NCI-H1048 (cell line): ENCODE results near the gene KCNQ5.
A peak's percentile ranks its signal among the peaks of the same experiment; 100 is the strongest.

Experiments used
- DNase-seq: peaks from one replicate; lab custom pipeline; 2025; lab: John Stamatoyannopoulos, UW

KCNQ5 gene

DNA sequence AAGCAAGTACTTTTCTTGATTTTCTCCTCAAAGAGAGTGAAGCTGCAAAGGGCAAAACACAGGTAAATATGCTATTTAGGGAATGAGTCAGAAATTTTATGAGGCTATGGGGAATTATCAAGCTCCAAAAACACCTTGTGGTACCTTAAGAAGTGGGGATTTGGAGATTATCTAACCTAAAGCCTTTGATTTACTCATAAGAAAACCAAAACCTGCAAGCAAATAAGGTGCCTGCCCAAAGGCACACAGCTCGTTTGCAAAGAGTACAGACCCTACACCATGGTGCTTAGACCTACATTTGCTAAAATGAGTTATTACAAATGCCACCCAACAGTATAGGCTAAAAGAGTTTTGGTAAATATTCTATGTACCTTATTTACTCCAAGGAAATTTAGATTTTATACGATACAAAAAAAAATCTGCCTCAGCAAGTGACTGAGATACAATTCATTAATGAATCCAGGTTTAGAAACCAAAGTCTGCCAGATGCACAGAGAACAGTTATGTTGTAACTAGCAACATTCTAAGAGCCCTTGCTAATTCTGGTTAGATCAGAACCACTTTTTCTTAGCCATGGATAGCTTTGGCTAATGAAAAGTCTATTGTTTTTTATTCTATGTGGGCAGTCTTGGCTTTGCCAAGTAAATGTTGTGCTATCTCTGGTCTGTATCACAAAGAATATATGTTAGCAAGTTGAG is 501.9 kb downstream of the KCNQ5 start:
- no peak for DNase-seq

DNA sequence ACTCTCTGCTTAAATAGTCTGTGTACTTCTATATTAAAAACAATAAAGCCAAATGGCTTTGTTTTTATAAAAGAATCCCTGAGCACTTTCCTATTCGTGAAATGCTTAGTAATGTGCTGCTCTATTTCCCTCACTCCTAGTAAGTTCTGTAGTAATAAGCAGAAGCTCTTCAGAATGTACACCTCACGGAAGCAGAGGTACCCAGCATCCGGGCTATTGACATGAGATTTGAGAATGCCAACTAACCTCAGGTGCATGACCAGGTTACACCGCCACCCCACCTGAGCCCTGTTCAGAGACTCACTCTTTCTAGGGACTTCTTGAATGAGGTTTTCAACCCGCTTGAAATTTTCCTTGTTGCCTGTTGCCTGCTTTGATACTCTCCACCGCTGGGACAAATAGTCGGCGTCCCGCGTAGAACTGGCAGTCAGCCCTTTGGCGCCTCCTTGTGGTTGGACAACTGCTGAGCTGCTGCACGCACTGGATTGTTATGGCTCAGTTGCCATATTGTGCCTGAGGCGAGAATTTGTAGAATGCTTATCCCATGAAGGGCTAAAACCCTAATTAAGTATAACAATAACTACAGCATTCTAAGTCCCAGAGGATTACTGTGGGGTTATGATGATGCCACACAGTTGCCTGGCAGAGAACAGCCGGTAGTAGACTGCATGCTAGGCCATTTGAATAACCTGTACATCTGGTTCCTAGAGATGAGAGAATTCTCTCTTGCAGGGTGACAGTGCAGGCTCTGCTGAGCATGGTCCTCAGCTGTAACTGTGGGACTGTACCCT is 508.0 kb downstream of the KCNQ5 start:
- DNase-seq, result peak; percentile 87

DNA sequence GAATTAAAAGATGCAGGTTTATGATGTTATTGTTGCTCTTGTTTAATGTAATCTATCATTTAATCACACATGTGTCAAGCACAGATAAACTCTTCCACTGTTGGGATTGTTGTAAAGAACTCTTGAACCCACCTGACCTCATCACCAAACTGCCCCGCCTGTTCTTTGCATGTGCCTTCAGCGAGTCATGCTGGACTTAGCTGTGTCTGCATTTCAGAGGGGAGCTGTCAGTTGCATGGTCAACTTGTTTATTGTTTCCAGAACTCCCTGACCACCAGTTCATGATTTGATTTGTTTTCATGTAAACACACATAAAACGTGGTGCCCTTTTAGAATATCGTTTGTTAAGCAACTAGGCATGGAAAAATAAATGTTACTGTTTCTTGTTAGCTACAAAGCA is 509.8 kb downstream of the KCNQ5 start:
- DNase-seq, result no peak

DNA sequence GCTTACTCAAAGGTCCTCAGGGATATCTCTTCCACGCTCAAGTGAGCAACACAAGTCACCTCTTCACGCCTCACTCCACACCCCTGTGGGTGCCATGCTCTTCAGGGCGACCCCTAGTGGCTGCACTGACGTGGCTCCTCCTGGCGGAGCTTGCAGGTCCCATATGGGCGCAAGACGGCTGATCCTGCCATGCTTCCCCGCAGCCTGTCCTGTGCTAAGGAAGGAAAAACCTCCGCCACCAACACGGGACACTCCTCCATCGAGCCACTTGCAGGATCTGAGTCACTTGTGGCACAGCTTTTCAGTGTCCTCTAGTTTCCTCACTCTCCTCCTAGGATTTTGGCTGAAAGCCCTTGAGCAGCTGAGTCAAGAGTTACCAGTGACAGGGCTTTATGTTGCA is 512.7 kb downstream of the KCNQ5 start:
- DNase-seq, result no peak

DNA sequence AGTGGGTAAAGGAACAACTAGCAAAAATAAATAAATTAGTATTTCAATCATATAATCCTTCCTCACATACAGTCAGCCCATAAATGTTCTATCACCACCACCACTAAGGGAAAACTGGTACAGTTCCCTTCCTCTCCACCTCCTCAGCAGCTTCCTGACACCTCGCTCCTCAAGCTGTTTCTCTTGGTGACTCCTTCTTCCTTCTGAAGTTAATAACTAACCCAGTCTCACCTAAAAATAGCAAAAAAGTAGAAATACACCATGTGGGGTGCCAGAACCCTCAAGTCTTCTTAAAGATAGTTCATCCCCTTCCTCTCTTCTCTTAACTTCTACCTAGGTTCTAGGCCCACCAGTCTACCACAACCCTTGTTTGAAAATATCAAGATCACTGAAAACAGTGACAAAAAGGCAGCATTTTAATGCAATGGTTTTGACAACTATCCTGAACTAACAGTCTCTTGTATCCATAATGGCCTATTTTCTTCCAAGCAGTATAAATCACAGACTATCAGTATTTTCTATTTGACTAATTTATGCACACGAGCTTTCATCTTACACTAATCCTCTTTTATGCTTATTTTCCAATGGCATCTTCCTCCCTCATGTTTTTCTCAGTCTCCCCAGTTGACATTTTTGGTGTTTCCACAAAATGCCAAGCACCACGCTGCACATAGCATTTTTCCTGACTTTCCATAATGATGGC is 518.0 kb downstream of the KCNQ5 start:
- no peak for DNase-seq

DNA sequence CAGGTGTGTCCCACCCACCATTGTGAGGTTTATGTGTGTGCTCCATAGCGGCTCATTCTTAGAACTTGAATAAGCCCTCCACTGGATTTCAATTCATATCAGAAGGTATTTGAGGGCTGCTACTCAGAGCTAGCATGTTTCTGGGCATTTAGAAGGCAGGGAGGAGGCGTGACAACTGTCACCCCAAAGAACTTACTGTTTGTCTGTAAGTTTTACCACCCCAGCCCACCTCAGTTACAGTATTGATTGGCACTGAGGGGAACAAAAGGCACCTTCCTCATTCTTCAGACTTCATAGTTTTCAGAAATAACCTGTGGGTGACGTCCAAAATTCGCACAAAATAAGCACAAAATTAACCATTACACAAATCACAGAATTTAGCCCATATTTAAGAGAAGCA is 521.7 kb downstream of the KCNQ5 start:
- DNase-seq, result no peak

DNA sequence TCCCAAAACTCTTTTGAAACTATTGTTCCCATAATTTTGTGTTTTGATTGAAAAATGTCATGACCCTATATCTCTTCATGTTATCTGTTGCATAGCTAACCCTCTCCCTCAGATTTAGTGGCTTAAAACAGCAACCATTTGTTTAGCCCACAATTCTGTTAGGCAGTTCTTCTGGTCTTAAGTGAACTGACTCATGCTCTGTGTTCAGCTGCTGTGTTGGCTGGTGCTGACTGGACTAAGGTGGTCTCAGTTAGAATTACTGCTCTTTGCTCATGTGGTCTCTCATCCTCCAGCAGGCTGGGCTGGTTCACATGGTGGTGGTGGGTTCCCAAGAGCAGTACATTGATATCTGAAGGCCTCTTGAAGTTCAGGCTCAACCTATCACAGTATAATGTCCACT is 522.7 kb downstream of the KCNQ5 start:
- no peak for DNase-seq

DNA sequence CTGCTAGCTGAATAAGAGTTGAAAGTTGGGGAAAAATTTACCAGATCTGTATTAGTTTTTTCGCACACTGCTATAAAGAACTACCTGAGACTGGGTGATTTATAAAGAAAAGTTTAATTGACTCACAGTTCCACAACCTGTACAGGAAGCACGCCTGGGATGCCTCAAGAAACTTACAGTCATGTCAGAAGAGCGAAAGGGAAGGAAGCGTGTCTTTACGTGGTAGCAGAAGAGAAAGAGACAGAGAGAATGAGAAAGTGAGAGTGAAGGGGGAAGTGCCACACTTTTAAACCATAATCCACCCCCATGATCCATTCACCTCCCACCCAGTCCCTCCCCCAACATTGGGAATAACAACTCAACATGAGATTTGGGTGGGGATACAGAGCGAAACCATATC is 523.8 kb downstream of the KCNQ5 start:
- DNase-seq, result no peak

DNA sequence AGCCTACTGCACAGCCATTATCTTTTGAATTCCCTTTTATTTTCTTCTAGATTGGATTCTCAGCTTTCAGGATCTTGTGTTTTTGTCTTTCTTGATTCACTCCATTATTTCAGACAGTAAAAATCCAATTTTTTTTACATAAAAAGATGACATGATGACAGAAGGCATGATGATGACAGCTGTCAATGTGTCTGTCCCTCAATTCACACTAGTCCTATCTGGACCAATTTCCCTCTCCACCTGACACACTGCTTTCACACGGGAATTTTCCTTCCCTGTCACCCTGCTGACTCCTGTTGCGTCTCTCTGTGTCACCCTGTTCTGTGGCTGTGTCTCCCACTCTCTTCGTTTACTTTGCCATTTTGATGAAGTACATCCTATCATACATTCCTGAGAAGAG is 529.9 kb downstream of the KCNQ5 start:
- no peak for DNase-seq

DNA sequence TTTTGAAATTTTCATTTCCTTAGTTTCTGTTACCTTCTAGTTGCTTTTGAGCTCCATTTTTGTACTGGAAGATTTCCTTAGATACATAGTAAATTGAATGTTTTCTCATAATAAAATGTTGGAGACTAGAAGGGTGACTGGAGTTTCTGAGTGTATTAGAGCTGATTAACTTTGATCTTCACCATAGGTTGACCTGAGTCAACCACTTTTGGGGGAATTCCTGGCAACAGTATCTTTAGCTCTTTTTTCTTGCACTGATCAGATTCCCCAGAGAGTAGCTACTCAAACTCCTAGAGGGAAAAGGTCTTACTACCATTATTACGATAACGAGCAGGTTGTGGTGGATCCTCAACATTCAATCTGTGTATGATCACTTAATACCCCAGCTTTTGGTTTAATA is 530.7 kb downstream of the KCNQ5 start:
- DNase-seq, result no peak

DNA sequence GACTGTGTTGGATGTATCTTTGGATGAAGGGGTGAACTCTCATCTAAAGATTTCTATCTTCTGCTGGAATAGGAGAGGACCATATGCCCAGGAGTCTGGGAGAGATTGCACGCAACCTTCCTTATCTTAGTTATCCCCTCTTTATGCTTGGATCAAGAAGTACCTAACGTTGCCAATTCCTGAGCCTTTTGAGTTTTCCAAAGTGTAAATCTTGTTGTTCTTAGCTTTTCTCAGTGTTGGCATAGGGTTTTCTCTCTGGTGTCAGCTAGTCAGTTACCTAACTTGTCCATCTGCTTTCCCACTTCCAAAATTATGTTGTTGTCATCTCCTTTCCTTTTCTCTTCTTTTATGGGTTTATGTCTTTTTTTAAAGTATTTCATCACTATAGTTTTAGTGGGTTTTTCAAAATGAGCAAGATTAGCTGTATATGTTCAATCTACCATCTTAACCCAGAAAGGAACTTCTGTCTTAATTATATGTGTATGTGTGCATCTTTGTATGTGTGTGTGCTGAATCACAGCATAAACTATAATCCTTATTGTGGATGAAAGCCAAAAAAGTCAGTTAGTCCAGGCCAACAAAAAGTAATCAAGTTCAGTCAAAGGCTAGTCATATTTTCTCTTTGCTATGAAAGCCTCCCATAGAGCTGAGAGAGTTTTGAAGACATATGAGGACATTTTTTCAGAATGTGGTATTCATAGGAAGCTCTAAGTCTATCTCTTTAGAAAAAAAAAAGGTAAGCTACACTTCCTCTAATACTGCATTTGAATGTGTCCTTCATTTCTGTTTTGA is 531.3 kb downstream of the KCNQ5 start:
- DNase-seq, result no peak

DNA sequence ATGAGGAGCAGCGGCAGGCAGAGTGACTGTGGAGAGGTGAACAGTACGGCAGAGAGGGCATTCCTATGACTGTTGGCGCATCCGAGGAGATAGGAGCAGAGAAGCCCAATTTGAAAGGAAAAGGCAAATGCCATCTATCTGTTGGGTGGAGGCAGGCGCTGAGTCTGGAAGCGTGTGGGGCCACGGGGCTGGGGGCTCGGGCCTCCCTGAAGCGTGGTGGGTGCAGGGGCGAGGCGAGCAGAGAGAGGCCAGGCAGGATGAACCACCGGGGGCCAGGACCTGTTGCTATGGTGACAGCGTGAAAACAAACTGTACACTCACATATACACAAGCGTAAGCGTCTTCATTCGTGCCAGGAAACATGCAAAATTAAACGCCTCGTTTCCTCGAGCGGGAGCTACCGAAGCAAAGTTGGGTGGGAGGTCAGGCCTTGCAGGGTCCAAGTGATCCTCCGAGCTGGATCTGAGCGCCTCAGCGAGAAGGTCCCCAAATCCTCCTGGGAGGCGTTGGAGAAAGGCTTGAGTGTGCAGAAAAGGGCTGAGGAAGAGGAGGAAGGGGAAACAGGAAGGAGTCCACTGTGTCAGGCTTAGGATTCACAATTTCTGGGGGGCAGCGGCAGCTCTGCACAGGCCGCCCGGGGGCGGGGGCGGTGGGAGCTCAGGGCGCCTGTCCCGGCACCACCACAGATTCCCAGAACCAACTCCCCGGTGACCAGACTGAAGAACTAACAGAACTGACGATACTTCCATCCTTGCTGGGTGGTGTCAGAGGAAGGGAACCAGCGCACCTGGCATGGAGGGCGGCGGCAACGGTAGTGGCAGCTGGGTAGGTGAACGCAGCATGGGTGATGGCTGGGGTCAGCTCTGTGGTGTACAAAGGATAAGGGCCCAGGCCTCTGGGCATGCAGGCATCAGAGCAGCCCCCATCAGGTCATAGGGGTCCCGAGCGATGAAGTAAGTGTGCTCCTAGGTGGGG is 535.2 kb downstream of the KCNQ5 start:
- no peak for DNase-seq

DNA sequence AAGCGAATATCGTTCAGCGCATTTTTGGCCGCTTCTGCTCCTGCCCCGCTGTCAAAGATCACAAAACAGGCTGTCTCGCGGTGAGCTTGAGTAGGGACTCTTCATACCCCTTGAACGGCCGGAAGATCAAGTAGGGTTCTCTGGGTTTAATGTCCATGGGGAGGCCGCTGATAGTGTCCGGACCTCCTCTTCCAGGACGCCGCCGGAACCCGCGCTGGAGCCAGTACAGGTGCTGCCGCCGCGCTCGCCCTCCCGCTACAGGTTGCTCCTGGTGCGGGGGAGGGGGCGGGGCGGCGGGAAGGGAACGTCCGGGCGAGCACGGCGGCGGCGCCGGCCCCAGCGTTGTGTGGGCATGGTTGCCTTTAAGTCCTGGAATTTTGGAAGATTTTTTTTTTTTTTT is 536.0 kb downstream of the KCNQ5 start:
- DNase-seq, result no peak

DNA sequence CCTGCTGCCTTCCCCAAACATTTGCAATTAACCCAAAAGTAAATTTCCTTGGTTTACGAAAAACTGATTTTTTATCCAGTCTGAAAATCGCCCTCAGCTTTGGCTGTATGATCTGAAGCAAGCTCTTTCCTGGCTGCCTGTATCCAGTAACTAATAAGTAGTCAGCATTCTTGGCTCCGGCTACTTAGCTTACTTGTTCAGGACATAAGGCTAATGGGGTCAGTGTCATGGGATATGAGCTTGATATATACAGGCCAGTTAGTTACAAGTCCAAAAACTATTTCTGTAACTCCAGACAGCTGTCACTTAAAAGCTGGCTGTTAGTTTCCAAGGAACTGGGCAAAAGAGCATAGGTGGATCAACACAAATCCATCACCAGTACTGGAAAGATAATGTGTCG is 547.2 kb downstream of the KCNQ5 start:
- no peak for DNase-seq

DNA sequence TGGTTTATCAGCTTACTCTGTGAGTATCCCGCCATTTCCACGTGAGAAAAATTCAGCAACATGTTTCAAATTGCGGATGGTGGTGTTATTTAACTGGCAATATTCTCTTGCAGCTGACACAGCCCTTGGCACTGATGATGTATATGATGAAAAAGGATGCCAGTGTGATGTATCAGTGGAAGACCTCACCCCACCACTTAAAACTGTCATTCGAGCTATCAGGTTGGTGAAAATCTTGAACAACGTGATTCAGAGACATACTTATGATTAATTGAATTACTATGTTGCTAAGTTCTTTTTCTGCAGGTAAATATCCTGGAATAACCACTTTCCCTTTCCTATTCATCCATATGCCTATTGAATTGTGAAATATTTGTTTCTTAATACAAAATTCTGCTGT is 547.8 kb downstream of the KCNQ5 start:
- DNase-seq, result no peak

DNA sequence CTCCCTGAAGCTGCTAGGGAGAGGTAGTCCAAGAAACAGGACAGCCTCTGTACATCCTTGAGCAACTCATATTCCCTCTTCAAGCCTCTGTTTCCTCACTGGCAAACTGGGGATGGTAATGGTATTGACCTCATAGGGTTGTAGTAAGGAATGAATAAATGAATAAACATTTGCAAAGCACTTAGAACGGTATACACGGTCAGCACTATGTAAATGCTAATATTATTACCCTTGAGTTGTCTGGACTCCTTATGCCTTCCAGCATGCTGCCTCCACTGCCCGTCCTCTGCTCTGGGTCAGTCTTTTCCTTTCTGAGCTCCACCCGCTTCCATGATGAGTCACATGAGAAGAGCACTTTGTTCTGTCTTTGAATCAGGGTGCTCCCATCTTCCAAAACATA is 552.8 kb downstream of the KCNQ5 start:
- no peak for DNase-seq

DNA sequence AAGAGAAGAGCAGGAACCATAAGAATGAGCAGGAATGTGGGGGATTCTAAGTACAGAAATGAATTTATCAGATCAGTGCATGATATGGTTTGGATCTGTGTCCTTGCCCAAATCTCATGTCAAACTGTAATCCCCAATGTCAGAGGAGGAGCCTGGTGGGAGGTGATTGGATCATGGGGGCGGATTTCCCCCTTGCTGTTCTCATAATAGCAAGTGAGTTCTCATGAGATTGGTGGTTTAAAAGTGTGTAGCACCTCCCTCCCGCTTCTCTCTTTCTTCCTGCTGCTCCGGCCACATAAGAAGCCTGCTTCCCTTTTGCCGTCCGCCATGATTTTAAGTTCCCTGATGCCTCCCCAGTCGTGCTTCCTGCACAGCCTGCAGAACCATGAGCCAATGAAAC is 554.2 kb downstream of the KCNQ5 start:
- DNase-seq, result no peak

DNA sequence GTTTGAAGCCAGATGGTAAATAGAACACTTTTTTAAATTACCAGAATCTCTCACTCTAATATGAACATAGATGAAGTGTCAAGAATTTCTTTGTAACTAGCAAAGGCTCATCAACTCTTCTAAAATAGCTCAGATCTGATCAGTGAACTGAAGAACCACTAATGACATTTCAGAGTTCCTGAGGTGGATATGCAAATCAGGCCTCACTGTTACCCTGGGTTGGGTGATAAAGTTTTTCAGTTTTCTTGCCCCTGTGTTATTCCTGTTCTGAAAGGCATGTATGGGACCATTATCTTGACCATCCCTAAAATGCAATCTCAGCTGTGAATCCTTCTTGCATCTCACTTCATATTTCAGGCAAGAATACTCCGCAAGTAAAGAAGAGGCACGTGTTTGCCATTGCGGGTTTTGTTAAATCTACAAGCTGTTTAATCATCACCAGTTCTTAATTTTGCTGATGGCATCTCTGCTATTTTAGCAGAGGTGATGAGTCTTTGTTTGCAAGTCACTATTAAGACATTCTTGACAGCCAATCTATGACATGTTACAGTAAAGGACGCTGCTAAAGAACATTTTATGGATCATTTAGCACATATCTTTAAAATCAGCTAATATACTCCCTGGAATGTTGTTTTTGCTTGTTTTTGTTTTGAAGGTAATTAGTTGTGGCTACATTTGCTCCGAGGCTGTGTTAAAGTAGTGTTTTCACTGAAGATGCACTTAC is 555.5 kb downstream of the KCNQ5 start:
- DNase-seq, result no peak

DNA sequence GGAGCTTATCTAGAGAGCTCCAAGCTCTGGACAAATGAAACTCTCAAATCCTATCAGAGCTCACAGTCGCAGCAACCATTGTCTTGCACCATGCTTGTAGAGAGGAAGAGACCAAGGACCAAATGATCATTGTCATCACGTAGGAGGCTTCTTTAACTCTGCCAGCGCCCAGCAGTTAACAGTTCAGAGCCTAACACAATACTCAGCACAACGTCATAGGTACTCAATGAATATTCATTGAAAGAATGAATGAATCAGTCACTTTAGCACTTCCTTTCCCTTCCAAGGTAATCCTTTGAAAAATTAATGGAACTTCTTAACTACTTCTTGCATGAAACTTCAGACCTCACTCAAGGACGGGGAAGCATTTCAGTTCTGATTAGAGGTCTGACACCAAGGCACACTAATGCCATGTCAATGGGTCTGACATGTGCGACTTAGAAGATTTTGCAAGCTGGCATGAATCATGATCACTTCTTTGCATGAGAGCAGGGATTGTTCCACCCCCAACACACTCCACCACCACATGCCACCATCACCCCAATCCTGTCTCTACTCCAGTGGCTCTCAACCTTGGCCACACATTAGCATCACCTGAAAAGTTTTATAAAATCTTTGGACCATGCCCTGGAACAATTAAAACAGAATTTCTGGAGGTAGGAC is 558.3 kb downstream of the KCNQ5 start:
- DNase-seq, result no peak
